HG03196 (cell line): ENCODE measurements around the gene CCDC28A.

Experiments
- ATAC-seq: cut with Tn5 transposase; IDR thresholded peaks from one replicate; pipeline ENCODE4 v1.9.1; 2021; ENCODE audit not compliant: unreplicated experiment

The CCDC28A gene

GRCh38 chr6:138795809-138796603, 22.4 kb downstream of the CCDC28A start, which contains the start of gene ECT2L:
Gene ECT2L, plus strand, starts transcription at chr6:138796087. Its CDS starts 17,188 bp downstream, at chr6:138813275.
- ATAC-seq: no peak

DNA sequence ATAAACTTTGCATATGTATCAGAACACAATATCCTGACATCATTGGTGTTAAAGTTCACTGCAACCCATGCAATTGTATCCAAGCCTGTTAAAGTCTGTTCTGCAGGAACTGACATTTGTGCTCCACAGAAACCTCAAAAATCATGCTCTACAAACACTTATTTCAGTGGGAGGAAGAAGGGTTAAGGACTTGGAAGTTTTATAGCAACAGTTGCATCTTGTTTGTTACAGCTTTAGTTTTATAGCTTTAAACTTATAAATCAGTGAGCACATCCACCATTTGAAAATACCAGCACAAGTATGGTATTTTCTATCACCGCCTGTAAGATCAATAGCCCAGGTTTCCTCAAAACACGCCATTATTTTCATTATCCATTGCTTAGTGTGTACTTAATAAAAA, 23.2 kb downstream of the CCDC28A start:
- ATAC-seq: no peak

GRCh38 chr6:138797806-138798446, 24.4 kb downstream of the CCDC28A start:
- no peak for ATAC-seq

- ATAC-seq: no peak
Measured at GRCh38 chr6:138800377-138801150, 27.0 kb downstream of the CCDC28A start.

DNA sequence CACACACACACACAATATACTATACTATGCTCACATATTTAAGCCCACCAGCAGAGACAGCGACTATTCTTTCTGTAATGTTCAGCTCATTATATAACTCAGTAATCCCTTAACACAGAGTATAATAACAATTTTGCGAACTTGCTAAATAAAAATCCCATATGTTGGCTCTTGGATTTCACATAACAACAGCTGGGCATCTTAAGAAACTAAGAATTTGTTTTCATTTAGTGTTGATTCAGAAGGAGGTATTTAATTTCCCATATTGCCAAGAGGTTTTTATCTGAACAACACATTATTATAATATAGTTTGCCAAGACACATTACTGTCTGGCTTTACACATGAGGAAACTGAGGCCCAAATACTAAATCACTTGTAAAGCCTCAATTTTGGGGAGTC, 29.8 kb downstream of the CCDC28A start:
- no peak for ATAC-seq

- no peak for ATAC-seq
Measured at GRCh38 chr6:138803861-138804260, 30.3 kb downstream of the CCDC28A start.

DNA sequence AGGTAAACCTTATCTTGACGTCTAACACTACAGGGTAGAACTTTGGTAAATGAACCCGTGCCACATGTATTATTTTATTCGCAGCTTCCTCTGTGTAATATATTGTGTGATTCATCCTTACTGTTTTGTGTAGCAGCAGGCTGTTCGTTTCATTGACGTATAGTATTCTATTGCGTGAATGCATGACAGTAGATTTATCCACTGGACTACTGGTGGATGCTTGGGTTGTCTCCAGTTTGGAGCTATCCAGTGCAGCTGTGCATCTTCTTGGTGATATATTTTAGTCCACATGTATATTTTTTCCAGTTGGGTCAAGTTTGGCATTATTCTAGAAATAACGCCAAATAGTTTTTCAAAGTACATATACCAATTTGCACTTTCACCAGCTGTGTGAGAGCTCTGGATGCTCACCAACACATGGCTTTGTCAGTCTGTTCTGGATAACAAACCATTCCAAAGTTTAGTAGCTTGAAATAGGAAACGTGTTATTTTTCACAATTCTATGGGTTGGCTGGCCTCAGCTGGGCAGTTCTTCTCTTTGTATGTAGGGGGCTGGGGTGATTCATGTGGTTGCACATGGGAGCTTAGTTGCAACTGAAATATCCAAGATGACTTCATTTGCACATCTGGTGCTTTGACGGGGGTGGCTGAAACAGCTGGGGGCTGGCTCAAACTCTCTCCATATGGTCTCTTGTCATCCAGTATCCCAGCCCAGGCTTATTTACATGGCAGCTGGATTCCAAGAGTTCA, 31.6 kb downstream of the CCDC28A start:
- ATAC-seq: no peak

GRCh38 chr6:138806889-138807288, 33.3 kb downstream of the CCDC28A start:
- ATAC-seq: no peak

DNA sequence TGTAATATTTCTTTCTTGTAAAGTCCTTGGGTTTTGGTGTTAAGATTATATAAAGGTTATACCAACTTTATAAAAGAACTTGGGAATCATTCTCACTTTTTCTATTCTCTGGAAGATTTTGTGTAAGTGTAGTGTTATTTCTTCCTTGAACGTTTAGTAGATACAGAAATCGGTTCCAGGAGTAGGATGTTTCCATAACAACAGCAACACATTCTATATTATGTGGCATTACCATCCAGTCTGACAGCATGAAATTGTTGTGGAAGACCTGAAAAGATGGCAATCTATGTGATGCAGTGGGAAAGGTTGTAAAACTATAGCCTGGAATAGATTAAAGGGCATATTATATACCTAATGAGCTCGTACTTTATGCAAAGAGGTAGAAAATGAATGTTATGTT, 36.1 kb downstream of the CCDC28A start:
- no peak for ATAC-seq

GRCh38 chr6:138811866-138812265, 38.3 kb downstream of the CCDC28A start:
- no peak for ATAC-seq

DNA sequence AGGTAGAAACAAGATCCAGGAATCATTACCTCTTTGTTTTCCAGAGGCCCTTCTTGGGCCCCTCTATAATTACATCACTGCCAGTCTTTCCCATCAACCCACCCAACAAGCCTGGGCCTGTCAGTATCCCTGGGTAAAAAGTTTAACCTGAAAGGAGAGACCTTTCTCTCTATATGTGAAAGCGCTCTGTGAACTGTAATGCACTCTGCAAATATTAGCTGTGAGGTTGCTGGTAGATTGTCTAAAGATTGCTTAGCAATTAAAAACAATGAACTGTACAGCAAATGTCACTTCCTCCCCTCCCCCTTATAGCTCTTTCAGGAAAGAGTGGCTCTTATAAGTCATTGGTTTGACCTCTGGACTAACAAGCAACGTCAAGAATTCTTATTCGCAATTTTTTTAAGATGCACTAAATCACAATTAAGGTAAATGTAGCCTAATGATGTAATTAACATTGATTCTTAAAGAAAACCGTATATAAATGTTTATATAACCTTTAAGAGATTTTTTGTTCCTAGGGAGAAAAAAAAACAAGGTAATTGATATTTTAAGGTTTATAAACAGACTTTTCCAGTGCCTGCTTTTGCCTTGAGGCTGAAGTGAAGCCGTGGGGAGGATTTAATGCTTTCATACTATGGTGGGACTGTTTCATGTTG, 40.7 kb downstream of the CCDC28A start:
- no peak for ATAC-seq

GRCh38 chr6:138815221-138815620, 41.7 kb downstream of the CCDC28A start:
- no peak for ATAC-seq

DNA sequence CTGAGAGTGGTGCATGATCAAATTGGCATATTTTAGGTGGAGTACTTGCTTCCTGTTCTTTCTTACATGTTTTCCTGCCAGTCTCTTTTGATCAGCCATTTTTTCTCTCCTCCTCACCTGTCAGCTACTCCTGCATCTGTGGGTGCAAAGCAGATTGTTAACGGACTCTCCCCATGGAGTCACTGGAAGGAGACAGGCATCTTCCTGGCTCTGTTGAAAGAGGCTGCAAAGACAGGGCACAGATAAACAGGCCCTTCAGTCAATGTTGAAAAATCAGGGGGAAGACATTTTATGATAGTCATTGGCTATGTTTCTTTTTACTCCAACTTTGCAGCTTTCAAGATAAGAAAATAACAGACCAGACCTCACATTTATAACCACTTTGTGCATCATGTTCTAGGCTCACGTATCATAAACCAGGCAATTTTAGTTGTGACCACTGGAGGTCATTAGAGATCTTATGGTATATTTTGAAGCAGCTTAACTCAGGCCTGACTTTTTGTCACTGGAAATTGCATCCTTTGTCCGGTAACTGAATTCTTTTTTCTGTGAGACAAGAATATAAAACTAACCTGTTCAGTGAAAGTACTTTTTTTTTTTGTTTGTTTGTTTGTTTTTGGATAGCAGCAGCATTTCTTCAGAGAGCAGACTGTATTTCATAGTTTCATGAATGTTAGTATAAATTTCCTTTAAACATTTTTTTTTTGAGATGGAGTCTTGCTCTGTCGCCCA, 42.4 kb downstream of the CCDC28A start:
- ATAC-seq: peak; percentile 54

- no peak for ATAC-seq
Measured at GRCh38 chr6:138817799-138818198, 44.2 kb downstream of the CCDC28A start.

DNA sequence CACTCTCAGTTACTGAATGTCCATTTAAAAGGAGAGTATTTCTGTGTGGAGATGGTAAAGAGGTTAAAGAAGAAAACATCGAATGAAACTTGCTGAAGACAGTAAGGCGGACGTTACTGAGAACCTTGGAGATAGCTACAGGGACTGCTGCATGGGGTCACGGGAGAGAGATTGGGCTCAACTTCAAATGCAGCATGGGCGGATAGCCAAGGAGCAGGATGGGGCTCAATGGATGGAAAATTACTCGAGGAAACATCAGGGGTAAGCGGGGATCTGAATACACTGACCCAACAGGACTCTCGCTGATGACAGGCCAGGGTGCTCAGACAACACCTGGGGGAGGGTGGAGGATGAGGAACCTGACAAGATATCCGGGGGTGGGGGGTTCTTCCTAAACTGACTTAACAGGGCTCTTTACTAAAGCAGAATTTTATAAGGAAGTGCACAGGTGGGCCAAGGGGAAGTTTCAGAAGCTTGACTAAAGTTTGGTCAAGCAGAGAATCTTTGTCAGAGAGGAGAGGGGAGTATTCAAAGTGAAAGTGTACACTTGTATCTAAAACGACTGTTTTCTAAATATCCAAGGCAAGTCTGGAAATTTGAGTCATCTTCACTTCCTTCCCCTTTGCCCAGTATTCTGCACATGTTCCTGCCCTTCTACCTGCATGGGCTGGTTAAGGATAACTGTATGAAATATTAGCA, 45.1 kb downstream of the CCDC28A start:
- peak; percentile 68 for ATAC-seq

- no peak for ATAC-seq
Measured at GRCh38 chr6:138821519-138821918, 48.0 kb downstream of the CCDC28A start.

DNA sequence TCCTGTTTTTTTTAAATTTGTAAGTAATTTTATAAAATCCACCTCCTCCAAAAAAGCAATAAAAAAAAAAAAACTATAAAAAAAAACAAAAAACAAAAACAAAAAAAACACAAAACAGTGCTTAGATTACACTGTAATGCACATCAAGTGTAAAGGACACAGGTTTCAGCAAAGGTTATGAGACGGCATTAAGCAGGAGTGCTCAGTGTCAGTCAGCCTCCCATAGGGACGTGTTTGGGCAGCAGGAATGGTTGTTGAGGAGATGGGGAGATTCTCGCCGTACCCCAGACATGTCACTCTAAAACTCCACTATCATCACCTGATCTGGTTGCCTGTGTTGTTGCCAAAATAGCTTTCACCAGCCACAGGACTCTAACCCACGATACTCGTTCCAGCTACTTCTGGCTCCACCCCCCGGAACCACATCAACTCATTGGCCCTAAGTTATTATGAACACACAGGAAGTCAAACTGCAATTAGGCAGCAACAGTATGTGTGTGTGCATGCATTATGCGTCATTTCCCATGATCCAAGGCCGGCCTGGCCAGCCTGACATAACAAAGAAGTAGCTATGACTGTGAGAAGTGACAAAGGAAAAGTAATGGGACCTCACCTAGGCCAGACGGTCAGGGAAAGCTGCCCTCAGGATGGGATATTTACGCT, 51.0 kb downstream of the CCDC28A start:
- no peak for ATAC-seq

GRCh38 chr6:138830248-138830647, 56.7 kb downstream of the CCDC28A start:
- ATAC-seq: no peak

DNA sequence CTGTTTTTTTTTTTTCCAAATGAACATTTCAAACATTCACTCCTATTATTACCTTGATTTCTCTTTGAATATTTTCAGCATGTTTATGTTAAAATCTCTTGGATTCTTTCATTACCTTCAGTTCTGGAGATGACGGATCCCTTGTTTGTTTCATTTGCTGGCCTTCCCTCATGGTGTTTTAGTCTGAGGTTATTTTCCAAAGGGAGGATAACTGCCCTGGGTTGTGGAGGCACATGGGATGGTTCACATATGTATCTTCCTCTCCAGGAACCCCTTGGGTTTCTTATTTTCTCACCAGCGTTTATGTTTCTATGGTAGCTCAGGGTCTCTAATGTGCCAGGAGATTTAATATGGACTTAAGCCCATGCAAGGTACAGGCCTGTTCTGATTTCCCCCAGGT, 58.6 kb downstream of the CCDC28A start:
- ATAC-seq: no peak
